ENCODE measurements around the gene PRDM12. TPM values are rescaled to one million over a fixed set of nuclear protein-coding genes. Genes with fewer than 3 reads are reported as not detected.

The PRDM12 gene
- total RNA-seq, 1 experiment from 2014 or later: 0.28 TPM

- BruUV-seq (replicated peaks): no TSS peak
- H3K36me3 Mint-ChIP-seq (ENCODE audit: insufficient read depth, unreplicated experiment): peaks cover 46% of the 10 kb centered on the region
- intact Hi-C loops (cut with micrococcal nuclease): no loop called here
- no peak overlapping the region for H3K4me3 Mint-ChIP-seq (ENCODE audit: unreplicated experiment)
- H3K9me3 Mint-ChIP-seq (ENCODE audit: unreplicated experiment): no peaks in the 10 kb centered on the region
- ChIA-PET CTCF (no interaction called here), POLR2A (no interaction called here)
- DNase-seq (ENCODE audit: unreplicated experiment): no peak
- no peak overlapping the region for H3K27ac Mint-ChIP-seq (ENCODE audit: low read depth, unreplicated experiment)
- H3K4me1 Mint-ChIP-seq (ENCODE audit: insufficient read depth, unreplicated experiment): no peaks in the 10 kb centered on the region
- TF ChIP-seq, protein P1, sequence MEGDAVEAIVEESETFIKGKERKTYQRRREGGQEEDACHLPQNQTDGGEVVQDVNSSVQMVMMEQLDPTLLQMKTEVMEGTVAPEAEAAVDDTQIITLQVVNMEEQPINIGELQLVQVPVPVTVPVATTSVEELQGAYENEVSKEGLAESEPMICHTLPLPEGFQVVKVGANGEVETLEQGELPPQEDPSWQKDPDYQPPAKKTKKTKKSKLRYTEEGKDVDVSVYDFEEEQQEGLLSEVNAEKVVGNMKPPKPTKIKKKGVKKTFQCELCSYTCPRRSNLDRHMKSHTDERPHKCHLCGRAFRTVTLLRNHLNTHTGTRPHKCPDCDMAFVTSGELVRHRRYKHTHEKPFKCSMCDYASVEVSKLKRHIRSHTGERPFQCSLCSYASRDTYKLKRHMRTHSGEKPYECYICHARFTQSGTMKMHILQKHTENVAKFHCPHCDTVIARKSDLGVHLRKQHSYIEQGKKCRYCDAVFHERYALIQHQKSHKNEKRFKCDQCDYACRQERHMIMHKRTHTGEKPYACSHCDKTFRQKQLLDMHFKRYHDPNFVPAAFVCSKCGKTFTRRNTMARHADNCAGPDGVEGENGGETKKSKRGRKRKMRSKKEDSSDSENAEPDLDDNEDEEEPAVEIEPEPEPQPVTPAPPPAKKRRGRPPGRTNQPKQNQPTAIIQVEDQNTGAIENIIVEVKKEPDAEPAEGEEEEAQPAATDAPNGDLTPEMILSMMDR (IDR thresholded peaks at IDR 0.05; ENCODE audit: unreplicated experiment): no peak
- no peaks in the 10 kb centered on the region for H3K27me3 Mint-ChIP-seq (ENCODE audit: insufficient read depth, unreplicated experiment)
Observed at GRCh38 chr9:130632841-130633240, 31.6 kb upstream of the PRDM12 start.

DNA sequence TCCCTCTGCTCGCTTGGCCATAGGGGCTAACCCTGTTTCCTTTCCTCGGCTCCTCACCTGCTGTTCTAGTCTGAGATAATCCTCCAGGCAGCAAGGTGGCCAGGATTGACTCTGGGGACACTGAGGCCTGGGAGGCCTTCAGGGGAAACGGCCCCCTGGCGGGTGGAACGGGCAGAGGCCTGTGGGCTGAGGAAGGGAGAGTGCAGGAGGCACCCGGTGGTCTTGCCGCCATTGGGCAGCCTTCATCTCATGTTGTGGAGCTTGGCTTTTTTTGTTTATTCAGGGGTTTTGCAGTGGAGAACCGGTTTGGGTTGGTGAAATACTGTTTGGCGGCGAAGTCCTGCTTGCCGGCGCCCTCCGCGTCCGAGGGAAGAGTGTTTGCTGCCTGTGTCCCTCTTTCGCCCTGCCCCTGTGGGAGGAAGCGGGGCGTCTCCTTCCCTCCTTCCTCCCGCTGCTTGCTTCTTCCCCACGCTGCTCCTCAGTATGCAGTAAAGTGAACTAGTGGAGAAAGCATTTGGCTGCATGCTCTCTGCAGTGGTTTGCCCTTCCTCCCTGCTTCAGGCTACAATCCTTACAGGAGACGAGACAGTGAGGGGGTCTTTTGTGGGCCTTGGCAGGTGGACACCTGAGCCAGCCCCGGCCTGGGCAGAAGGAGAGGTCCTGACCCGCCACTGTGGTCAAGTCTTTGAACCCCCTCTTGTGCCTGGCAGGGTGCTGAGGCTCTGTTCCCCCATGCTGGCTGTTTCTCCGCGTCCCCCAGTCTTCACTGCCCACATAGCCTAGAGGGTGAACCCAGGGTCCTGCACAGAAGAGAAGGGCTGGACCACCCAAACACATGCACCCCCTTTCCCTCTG, 30.8 kb upstream of the PRDM12 start:
- no peaks in the 10 kb centered on the region for H3K4me1 Mint-ChIP-seq (ENCODE audit: insufficient read depth, unreplicated experiment)
- no peak overlapping the region for H3K27ac Mint-ChIP-seq (ENCODE audit: low read depth, unreplicated experiment)
- DNase-seq (ENCODE audit: unreplicated experiment): no peak
- H3K9me3 Mint-ChIP-seq (ENCODE audit: unreplicated experiment): no peaks in the 10 kb centered on the region
- POLR2A ChIA-PET: no interaction called here
- BruUV-seq (replicated peaks): no TSS peak
- H3K4me3 Mint-ChIP-seq (ENCODE audit: unreplicated experiment): no peak overlapping the region
- H3K27me3 Mint-ChIP-seq (ENCODE audit: insufficient read depth, unreplicated experiment): no peaks in the 10 kb centered on the region
- intact Hi-C loops (cut with micrococcal nuclease): no loop called here
- CTCF ChIA-PET: no interaction called here
- TF ChIP-seq, protein P1 (IDR thresholded peaks at IDR 0.05; ENCODE audit: unreplicated experiment): no peak
- H3K36me3 Mint-ChIP-seq (ENCODE audit: insufficient read depth, unreplicated experiment): peaks cover 39% of the 10 kb centered on the region

DNA sequence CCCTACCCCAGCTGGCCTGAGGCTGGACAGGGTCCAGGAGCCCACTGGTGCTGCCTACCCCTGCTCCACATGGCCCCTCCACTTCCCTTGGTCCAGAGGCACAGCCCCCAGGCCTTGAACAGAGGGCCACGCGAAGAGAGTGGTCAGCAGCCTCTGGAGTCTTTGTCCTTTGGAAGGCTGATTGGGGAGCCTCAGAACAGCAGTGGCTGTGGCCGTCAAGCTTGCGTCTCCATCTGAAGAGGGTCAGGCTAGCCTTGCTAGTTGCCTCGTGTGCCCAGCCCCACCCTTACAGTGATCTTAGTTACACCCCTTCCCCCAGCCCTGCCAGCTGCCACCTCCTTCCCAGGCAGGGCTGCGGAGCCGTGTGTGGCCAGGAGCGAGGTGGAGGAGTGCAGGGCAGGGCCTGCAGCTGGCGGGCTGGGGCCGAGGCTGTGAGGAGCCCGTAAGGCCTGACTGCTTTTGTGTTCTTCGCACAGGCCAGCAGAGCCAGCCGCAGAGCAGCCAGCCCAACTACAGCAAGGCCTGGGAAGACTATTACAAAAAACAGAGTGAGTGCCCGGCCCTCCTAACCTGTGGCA, 30.1 kb upstream of the PRDM12 start:
- intact Hi-C loops (cut with micrococcal nuclease): no loop called here
- Mint-ChIP-seq H3K9me3 (ENCODE audit: unreplicated experiment) (no peaks in the 10 kb centered on the region), H3K4me3 (ENCODE audit: unreplicated experiment) (no peak overlapping the region), H3K36me3 (ENCODE audit: insufficient read depth, unreplicated experiment) (peaks cover 33% of the 10 kb centered on the region), H3K27ac (ENCODE audit: low read depth, unreplicated experiment) (no peak overlapping the region), H3K4me1 (ENCODE audit: insufficient read depth, unreplicated experiment) (no peaks in the 10 kb centered on the region), H3K27me3 (ENCODE audit: insufficient read depth, unreplicated experiment) (no peaks in the 10 kb centered on the region)
- POLR2A ChIA-PET: no interaction called here
- TF ChIP-seq, protein P1 (IDR thresholded peaks at IDR 0.05; ENCODE audit: unreplicated experiment): no peak
- BruUV-seq (replicated peaks): no TSS peak
- DNase-seq (ENCODE audit: unreplicated experiment): no peak
- CTCF ChIA-PET: no interaction called here

GRCh38 chr9:130634801-130635200, 29.6 kb upstream of the PRDM12 start:
- H3K27me3 Mint-ChIP-seq (ENCODE audit: insufficient read depth, unreplicated experiment): no peaks in the 10 kb centered on the region
- intact Hi-C loops (cut with micrococcal nuclease): no loop called here
- H3K9me3 Mint-ChIP-seq (ENCODE audit: unreplicated experiment): no peaks in the 10 kb centered on the region
- ChIA-PET CTCF (no interaction called here), POLR2A (no interaction called here)
- BruUV-seq (replicated peaks): no TSS peak
- H3K4me1 Mint-ChIP-seq (ENCODE audit: insufficient read depth, unreplicated experiment): no peaks in the 10 kb centered on the region
- H3K36me3 Mint-ChIP-seq (ENCODE audit: insufficient read depth, unreplicated experiment): peaks cover 33% of the 10 kb centered on the region
- TF ChIP-seq, protein P1 (IDR thresholded peaks at IDR 0.05; ENCODE audit: unreplicated experiment): no peak
- no peak overlapping the region for H3K4me3 Mint-ChIP-seq (ENCODE audit: unreplicated experiment)
- DNase-seq (ENCODE audit: unreplicated experiment): no peak
- H3K27ac Mint-ChIP-seq (ENCODE audit: low read depth, unreplicated experiment): no peak overlapping the region
